ENCODE measurements around the gene TSEN15.

The TSEN15 gene

GRCh38 chr1:184110272-184111204, 59.0 kb downstream of the TSEN15 start:
- DNase-seq = no peak

GRCh38 chr1:184112176-184112948, 60.8 kb downstream of the TSEN15 start:
- DNase-seq = no peak

- no peak for DNase-seq
Measured at GRCh38 chr1:184113251-184113650, 61.7 kb downstream of the TSEN15 start.

- no peak for DNase-seq
Measured at GRCh38 chr1:184114818-184115398, 63.4 kb downstream of the TSEN15 start.

GRCh38 chr1:184116287-184116686, 64.8 kb downstream of the TSEN15 start:
- no peak for DNase-seq

- no peak for DNase-seq
Measured at GRCh38 chr1:184118046-184118445, 66.5 kb downstream of the TSEN15 start.

Measured in NCI-H446 (cell line).